Measurements from ENCODE around the gene BMI1. TPM values are rescaled to one million over a fixed set of nuclear protein-coding genes. Genes with fewer than 3 reads are reported as not detected.
"Not testable (repeated sequence)": the region's sequence is repeated elsewhere in the genome, so short reads cannot be mapped to it uniquely, and the experiment has no call there.

Gene BMI1
- total RNA-seq, 6 experiments from 2014 or later, result 34.8 to 51.1 (median 42.3) TPM

DNA sequence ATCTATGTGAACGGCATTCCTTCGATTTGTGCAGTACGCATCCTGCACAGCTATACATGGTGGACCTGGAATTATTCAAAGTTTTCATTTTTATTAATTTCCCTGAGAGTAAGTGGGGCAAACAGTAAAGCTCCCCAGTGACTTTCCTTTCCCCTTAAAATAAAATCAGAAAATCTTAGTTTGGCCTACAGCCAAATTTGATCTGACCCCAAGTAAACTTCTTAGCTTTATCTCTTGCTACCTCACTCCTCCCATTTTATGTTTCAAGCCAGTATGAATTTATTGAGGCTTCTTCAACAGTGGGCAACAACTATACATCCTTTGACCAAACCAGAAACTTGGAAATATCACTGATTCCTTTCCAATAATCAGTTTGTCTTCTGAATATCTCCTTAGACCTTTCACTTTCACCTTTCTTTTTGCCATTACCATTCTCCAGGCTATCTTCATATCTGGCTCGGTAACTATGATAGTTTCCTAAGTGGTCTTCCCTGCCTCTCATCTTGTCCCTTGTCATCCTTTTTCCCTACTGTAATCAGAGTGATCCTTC is 35.5 kb downstream of the BMI1 start:
- Mint-ChIP-seq H3K9me3 (no peaks in the 10 kb centered on the region), H3K27ac (no peak overlapping the region), H3K4me3 (no peak overlapping the region), H3K27me3 (ENCODE audit: insufficient read depth) (peaks cover 3% of the 10 kb centered on the region), H3K36me3 (ENCODE audit: low read depth) (no peaks in the 10 kb centered on the region), H3K4me1 (ENCODE audit: low read depth) (no peaks in the 10 kb centered on the region)
- TF ChIP-seq, protein P1, sequence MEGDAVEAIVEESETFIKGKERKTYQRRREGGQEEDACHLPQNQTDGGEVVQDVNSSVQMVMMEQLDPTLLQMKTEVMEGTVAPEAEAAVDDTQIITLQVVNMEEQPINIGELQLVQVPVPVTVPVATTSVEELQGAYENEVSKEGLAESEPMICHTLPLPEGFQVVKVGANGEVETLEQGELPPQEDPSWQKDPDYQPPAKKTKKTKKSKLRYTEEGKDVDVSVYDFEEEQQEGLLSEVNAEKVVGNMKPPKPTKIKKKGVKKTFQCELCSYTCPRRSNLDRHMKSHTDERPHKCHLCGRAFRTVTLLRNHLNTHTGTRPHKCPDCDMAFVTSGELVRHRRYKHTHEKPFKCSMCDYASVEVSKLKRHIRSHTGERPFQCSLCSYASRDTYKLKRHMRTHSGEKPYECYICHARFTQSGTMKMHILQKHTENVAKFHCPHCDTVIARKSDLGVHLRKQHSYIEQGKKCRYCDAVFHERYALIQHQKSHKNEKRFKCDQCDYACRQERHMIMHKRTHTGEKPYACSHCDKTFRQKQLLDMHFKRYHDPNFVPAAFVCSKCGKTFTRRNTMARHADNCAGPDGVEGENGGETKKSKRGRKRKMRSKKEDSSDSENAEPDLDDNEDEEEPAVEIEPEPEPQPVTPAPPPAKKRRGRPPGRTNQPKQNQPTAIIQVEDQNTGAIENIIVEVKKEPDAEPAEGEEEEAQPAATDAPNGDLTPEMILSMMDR (IDR thresholded peaks at IDR 0.05), result no peak
- no peak for DNase-seq

DNA sequence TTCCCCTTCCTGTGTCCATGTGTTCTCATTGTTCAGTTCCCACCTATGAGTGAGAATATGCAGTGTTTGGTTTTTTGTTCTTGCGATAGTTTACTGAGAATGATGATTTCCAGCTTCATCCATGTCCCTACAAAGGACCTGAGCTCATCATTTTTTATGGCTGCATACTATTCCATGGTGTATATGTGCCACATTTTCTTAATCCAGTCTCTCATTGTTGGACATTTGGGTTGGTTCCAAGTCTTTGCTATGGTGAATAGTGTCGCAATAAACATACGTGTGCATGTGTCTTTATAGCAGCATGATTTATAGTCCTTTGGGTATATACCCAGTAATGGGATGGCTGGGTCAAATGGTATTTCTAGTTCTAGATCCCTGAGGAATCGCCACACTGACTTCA is 36.9 kb downstream of the BMI1 start:
- H3K27ac Mint-ChIP-seq; DNase-seq; H3K9me3 Mint-ChIP-seq; H3K27me3 Mint-ChIP-seq (ENCODE audit: insufficient read depth); H3K4me1 Mint-ChIP-seq (ENCODE audit: low read depth); H3K36me3 Mint-ChIP-seq (ENCODE audit: low read depth); H3K4me3 Mint-ChIP-seq: not testable (repeated sequence)

DNA sequence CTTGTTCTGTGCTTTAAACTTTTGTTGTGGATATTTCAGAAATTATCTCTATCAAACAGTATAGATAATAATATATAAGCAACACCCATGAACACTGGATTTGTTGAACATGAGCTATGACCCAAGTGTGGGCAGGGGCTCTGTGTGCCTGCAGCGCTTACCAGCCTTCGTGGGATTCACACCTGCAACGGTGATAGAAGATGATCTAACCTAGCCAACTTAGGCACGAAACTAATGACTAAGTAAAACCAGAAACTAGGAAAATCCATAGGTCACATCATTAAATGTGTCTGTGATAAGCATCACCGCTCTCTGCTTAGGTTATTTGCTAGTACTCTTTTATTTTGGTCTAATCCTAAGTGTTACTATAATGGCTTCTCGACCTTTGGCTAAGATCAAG is 42.4 kb downstream of the BMI1 start:
- DNase-seq, result no peak
- no peaks in the 10 kb centered on the region for H3K36me3 Mint-ChIP-seq (ENCODE audit: low read depth)
- no peaks in the 10 kb centered on the region for H3K9me3 Mint-ChIP-seq
- no peaks in the 10 kb centered on the region for H3K4me1 Mint-ChIP-seq (ENCODE audit: low read depth)
- TF ChIP-seq, protein P1 (IDR thresholded peaks at IDR 0.05), result no peak
- no peaks in the 10 kb centered on the region; the same call in none of the 2 replicates for H3K27me3 Mint-ChIP-seq (ENCODE audit: insufficient read depth)
- H3K4me3 Mint-ChIP-seq, result no peak overlapping the region
- H3K27ac Mint-ChIP-seq, result no peak overlapping the region

DNA sequence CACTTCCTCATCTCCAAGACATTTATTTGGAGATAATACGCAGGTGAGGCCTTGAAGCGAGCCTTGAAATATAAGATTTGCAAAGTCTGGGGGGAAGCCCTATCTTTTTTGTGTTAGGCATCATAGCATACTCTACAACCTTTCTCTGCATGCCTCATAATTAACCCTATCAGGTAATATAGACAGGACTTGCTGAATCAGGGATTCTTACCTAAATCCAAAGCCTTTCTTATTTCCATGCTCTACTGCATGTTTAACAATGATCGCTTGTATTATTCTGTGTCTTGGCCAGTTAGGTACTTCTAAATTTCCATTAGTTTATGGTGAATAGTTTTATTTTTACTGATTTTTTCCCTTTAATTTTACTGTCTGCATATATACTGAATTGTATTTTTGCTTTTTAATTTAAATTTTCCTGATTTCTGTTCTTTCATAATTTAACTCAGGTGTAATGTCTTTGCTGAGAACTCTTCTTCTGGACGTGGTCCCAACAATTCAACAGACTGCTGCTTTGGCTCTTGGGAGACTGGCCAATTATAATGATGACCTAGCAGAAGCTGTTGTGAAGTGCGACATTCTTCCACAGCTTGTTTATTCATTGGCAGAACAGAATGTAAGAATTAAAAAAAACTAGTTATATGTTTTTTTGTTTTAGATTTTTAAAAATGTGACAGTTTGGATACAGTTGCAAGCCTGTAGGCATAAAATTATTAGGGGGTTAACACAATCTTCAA is 43.7 kb downstream of the BMI1 start:
- Mint-ChIP-seq H3K27ac (no peak overlapping the region), H3K4me3 (no peak overlapping the region), H3K27me3 (ENCODE audit: insufficient read depth) (no peaks in the 10 kb centered on the region; the same call in none of the 2 replicates), H3K4me1 (ENCODE audit: low read depth) (no peaks in the 10 kb centered on the region), H3K9me3 (no peaks in the 10 kb centered on the region), H3K36me3 (ENCODE audit: low read depth) (no peaks in the 10 kb centered on the region)
- TF ChIP-seq, protein P1 (IDR thresholded peaks at IDR 0.05), result no peak
- no peak for DNase-seq

DNA sequence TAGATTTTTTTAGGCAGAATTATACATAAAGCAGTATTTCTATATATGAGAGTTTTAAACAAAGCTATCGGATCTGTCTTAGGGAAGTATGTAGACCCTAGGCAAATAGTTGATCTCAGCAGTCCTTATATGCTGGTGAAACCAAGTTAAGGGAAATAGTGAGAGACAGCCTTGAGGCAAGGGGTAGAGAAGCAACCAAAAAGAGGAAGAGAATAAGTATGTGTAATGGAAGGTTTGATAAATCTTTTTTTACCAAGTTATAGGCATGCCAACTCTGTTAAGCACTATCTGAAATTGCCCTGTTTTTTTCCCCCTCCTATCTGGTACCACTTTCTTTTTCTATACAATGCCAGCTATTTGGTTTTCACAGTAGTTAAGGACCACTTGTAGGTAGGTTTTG is 44.3 kb downstream of the BMI1 start:
- TF ChIP-seq, protein P1 (IDR thresholded peaks at IDR 0.05), result no peak
- Mint-ChIP-seq H3K27me3 (ENCODE audit: insufficient read depth) (no peaks in the 10 kb centered on the region; the same call in none of the 2 replicates), H3K27ac (no peak overlapping the region), H3K36me3 (ENCODE audit: low read depth) (no peaks in the 10 kb centered on the region), H3K4me3 (no peak overlapping the region), H3K9me3 (no peaks in the 10 kb centered on the region), H3K4me1 (ENCODE audit: low read depth) (no peaks in the 10 kb centered on the region)
- no peak for DNase-seq

DNA sequence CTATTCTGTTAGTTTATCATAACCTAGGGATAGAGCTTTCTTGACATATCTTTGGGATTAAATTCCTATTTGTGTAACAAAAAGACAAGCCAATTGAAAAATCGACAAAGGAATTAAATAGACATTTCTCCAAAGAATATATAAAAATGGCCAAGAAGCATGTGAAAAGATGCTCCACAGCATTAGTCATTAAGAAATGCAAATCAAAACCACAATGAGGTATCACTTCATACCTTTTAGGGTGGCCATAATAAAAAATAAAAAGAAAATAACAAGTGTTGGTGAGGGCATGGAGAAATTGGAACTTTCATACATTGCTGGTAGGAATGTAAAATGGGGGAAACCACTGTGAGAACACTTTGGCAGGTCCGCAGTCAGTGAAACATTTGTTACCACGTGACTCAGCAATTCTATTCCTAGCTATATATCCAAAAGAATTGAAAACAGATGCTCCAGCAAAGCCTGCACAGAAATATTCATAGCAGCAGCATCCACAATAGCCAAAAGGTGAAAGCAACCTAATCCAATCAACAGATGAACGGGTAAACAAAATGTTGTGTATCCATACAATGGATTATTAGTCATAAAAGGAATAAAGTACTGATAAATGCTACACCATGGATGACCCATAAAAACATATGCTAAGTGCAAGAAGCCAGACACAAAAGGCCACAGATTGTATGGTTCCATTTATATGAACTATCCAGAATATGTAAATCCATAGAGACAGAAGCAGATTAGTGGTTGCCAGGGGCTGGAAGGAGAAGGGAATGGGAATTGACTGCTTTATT is 44.9 kb downstream of the BMI1 start:
- Mint-ChIP-seq H3K27ac (no peak overlapping the region), H3K9me3 (no peaks in the 10 kb centered on the region), H3K4me3 (no peak overlapping the region), H3K36me3 (ENCODE audit: low read depth) (no peaks in the 10 kb centered on the region), H3K4me1 (ENCODE audit: low read depth) (no peaks in the 10 kb centered on the region), H3K27me3 (ENCODE audit: insufficient read depth) (no peaks in the 10 kb centered on the region; the same call in none of the 2 replicates)
- TF ChIP-seq, protein P1 (IDR thresholded peaks at IDR 0.05), result no peak
- no peak for DNase-seq

Measured in HFFc6 (cell line).